Tibial nerve (tissue), 4 donors: ENCODE measurements around the gene AFAP1L2.

Experiments used
- CTCF ChIP-seq, 5 experiments: fragments of 200-600 bp in 3 of 5; fragments of 450-650 bp in 2 of 5; sonication (generic) in 3 of 5; IDR thresholded peaks; one replicate each; pipeline ENCODE4 v1.5.1; 2016 to 2019; ENCODE audit warnings: antibody characterized with exemption in 5 of 5, mild to moderate bottlenecking in 3 of 5, moderate library complexity in 2 of 5
- EP300 ChIP-seq, 2 donors: sonication (generic); formaldehyde crosslinking; IDR thresholded peaks; one replicate each; pipeline ENCODE4 v1.6.1; 2017; ENCODE audit warnings: antibody characterized with exemption in 2 of 2, mild to moderate bottlenecking in 1 of 2
- POLR2A ChIP-seq, 2 donors: fragments of 450-650 bp; IDR thresholded peaks; one replicate each; pipeline ENCODE4 v1.6.1; 2017; ENCODE audit warnings: antibody characterized with exemption in 2 of 2, mild to moderate bottlenecking in 2 of 2, moderate library complexity in 2 of 2

GRCh38 chr10:114380060-114380459 lies 24.2 kb downstream of the AFAP1L2 start:
- TF ChIP-seq POLR2A (IDR thresholded peaks at IDR 0.05) = no peak
- TF ChIP-seq CTCF (IDR thresholded peaks at IDR 0.05) = no peak
- TF ChIP-seq EP300 (IDR thresholded peaks at IDR 0.05) = no peak
